Measurements from ENCODE around the gene PDX1.

Gene PDX1

GRCh38 chr13:27919934-27920676, at the start of gene PDX1:
Gene PDX1 (plus strand): TSS chr13:27920000. CDS start chr13:27920139, 139 bp downstream.
- DNase-seq (ENCODE audit: low spot score): no peak

GRCh38 chr13:27878274-27878673, 41.5 kb upstream of the PDX1 start:
- no peak for DNase-seq (ENCODE audit: low spot score)

DNA sequence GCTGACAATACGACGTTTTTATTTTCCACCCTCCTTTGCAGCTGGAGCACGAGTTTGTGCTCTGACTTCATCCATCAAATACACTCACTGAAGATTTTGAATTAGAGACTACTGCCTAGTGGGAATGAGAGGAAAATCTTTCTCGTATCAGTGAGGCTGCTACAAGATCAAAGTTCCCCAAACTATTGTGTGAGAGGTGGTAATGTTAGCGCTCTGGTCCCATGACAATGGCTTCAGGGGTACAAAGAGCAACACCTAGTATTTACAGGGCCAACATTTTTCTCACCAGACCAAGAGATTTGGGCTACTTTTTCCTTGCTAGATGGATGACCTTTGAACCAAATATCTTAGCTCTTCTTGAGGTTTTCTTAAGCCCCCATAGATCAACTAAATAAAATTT, 30.3 kb upstream of the PDX1 start:
- DNase-seq (ENCODE audit: low spot score): no peak

GRCh38 chr13:27896726-27897125, 23.1 kb upstream of the PDX1 start:
- DNase-seq (ENCODE audit: low spot score): no peak

GRCh38 chr13:27904719-27905118, 15.1 kb upstream of the PDX1 start:
- DNase-seq (ENCODE audit: low spot score): no peak

DNA sequence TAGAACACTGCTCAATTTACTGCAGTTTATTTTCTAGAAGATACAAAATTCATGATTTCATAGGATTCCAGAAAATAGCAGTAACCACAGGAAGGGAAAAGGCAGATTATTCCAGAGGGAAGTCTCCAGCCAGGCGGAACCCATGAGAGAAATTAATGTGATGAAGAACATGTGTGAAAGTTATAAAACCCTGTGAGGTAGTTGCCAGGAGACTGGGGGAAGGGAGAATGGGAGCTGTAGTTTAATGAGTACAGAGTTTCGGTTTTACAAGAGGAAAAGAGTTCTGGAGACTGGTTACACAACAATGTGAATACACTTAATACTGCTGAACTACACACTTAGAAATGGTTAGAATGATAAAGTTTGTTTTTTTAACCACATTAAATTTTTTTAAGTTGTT, 14.2 kb upstream of the PDX1 start:
- no peak for DNase-seq (ENCODE audit: low spot score)

DNA sequence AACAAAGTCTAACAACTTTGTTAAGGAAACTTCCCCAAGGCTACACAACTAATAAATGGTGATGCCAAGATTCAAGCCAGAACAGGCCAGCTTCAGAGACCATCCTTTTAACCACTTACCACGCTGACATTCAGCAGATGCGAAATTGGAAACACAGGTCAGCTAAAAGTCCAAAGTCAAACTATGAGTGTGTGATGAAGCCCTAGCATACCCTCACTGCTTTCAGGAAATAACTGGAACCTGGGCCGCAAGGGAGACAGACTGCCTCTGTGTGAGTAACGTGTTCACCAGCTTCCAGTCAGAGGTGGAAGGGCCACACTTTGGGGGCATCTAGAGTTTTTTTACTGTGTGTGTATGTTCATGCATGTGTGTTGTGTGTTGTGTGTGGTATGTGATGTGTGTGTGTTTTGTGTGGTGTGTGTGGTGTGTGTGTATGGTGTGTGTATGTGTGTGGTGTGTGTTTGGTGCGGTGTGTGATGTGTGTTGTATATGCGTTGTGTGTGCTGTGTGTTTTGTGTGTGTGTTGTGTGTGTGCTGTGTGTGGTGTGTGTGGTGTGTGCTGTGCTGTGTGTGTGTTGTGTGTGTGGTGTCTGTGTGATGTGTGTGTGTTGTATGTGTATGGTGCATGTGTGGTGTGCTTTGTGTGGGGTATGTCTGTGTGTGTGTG, 12.5 kb upstream of the PDX1 start:
- no peak for DNase-seq (ENCODE audit: low spot score)

- no peak for DNase-seq (ENCODE audit: low spot score)
Measured at GRCh38 chr13:27909378-27909777, 10.4 kb upstream of the PDX1 start.

DNA sequence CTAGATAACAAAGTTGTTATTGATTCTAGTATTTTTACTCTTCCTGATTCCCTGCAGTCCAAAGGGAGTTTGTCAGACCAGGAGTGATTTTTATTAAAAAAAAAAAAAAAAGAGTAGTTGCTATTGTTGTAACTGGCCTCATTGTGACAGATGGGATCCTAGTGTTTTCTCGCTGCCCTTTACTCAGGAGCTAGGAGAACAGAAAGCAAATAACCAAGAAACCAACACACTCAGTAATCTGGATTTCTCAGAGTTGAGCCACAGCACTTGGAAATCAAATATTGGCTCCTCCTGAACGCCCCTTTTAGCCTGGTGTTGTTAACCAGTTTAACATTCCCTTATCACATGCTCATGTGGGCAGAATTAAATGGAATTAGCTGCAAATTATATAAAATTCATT, 8.3 kb upstream of the PDX1 start:
- DNase-seq (ENCODE audit: low spot score): no peak

GRCh38 chr13:27913160-27913559, 6.6 kb upstream of the PDX1 start:
- no peak for DNase-seq (ENCODE audit: low spot score)

GRCh38 chr13:27915301-27916207, 4.2 kb upstream of the PDX1 start:
- no peak for DNase-seq (ENCODE audit: low spot score)

DNA sequence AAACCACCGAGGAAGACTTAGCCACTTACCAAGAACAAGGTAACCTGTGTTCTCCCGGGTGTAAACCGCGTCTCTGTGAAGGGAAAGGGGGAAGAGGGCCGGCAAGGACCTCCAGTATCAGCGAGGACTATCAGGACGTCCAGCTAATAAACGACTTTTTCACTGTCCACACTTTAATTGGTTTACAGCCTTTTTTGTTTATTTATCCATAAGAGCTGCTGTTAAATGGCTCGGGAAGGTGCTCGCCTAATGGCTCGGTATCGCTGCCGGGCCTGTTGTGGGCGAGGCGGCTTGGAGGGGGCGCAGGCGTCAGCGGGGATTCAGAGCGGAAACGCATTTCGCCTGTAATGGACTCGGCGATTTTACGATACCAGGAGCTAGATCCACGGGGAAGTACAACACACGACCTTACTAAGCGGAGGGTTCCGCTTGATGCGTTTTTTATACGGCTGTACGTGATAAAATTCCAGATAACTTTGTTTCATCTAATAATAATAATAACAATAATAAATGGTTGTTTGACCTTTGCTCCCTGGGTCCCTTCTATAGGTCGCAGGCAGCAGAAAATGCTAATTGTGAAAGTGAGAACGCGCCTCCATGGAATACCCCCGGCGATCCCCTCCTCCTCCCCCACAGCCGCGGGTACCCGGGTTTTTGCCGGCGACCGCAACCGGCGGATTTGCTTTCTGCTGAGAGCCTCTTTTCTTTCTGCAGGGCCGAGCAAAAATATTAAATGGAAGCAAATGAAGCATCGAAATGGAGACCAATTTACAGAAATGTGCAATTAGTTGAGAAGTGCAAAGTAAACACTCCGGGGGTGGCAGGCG, 2.5 kb upstream of the PDX1 start:
- DNase-seq (ENCODE audit: low spot score): no peak

DNA sequence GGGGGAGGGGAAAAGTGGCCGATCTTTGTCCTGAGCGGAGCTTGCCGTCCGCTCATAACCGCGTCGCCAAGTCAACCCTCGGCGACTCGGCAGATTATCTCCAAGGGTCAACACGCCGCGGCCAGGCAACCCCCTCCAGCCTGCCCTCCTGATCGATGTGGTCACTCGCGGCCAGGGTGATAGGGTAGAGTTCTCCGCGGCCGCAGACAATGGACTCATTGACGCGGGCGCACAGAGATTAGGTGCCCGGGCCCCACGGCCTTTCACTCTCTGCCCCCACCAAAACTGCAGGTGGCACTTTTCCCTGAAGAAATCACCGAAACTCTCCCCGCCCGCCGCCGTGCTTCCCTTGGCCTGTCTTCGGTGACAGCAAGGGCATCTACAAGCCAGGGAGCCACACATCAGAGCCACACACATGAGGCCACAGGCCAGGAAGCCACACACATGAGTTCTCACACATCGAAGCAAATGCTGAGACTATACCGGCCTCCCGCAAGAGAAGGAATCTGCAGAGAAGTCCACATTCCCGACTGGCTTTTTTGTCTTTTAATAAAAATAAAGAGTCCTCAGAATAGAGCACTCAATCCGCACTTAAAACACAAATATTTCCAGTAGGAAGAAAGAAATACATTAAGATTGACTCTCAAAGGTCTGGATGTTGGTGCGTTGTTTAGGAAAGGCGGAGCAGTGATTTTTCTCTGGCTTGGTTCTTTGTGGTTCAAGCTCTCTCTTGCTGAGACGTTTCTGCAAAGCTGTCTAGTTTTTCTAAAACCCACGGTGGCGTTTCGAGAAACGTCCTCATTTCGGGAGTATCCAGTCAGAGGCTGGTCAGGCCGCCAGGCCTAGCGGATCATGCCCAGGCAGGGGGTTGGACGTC, 1.5 kb upstream of the PDX1 start:
- no peak for DNase-seq (ENCODE audit: low spot score)

DNA sequence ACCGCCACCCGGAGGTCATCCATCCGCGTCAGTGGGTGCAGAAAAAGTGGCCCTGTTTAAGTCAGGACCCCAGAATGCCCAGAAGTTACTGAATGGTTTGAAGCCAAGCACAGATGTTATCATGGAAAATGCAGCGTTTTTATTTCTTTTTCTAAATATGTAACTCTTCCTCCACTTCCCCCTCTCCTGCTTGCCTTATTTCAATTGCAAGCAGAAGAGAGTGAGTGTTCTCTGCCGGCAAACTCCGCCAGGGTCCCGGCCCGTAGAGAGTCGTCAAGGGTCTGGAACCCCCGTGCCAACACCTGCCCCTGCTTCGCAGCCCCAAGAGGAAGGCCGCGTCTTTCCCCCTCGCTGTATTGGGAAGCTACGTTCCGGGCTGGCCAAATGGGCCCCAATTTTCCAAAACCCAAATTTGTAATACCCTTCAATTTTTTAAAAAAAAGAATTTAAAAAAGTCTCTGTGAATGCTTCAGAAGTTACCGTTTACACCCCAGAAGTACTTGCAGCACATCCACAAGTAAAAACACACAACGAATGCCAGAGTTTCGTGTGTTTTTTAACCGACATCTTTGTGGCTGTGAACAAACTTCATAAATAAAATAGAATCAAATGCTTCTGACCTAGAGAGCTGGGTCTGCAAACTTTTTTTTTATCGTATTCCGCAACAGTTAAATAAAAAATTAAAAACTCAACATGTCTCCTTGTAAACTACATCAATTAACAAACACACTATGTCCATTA, 712 bp upstream of the PDX1 start:
- DNase-seq (ENCODE audit: low spot score): no peak

DNA sequence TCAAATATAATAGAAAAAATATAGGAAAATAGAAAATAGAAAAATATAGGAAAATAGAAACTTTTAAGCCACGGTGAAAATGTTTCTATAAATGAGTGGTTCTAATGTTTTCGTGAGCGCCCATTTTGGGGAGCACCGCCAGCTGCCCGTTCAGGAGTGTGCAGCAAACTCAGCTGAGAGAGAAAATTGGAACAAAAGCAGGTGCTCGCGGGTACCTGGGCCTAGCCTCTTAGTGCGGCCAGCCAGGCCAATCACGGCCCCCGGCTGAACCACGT, 204 bp upstream of the PDX1 start:
- DNase-seq (ENCODE audit: low spot score): no peak

GRCh38 chr13:27920677-27921420, 1.0 kb downstream of the PDX1 start:
- DNase-seq (ENCODE audit: low spot score): no peak

GRCh38 chr13:27921421-27921960, 1.7 kb downstream of the PDX1 start:
- DNase-seq (ENCODE audit: low spot score): no peak

DNA sequence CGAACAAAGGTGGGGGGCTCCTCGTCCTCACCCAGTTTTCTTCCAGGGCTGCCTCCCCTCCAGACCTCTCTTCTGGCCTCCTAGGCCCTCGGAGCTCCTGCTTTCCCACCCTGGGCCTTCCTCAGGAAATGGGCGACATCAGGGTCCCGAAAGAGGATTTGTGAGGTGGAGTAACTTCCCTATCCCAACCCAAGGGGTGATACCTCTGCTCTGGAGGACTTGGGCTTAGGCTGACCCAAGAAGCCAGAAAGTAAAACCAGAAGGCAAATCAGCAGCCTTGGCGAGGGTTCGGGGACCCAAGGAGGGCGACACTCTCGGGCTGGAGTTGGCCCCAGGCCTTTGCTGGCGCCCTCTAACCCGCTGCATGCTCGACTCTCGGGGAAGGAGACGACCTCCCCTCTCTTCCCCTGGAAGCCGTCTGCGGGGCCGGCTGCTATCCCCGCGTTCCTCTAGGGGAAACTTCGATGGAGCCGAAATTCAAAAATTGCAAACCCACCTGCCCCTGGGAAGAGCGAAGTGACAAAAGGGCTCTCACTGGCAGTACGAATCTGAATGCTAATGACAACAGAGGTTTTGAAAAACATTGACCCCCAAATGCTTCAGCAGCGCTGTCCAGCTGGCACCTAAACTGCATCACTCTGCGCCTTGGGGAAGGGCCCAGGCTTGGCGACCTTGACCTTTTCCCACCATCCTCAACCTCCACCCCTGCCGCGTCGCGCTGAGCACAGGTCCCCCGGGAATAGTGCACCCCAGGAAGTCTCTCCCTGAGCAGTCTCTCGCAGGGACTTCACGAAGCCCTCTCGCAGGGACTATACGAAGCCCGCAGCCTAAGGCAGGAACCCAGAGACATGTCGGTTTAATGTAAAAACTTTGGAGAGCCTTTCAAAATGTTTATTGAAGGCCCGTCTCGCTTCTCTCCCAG, 2.4 kb downstream of the PDX1 start:
- DNase-seq (ENCODE audit: low spot score): no peak

All from CD4-positive, alpha-beta T cell treated with Interleukin-6 at 100 ng/mL for 8 hours (primary cell).